Thyroid gland (tissue), 4 donors: ENCODE measurements around the gene MICAL3.

Experiments used
- CTCF ChIP-seq, 6 experiments: fragments of 200-600 bp in 3 of 6; fragments of 450-650 bp in 3 of 6; sonication (generic) in 3 of 6; IDR thresholded peaks; one replicate each; pipeline ENCODE4 v1.5.1; 2016 to 2019; ENCODE audit warnings: antibody characterized with exemption in 6 of 6, mild to moderate bottlenecking in 2 of 6, inconsistent platforms in 1 of 6, moderate library complexity in 1 of 6
- POLR2A ChIP-seq, 2 donors: fragments of 450-650 bp; IDR thresholded peaks; one replicate each; pipeline ENCODE4 v1.6.1; 2017; ENCODE audit warnings: antibody characterized with exemption in 2 of 2, mild to moderate bottlenecking in 2 of 2, moderate library complexity in 1 of 2

- no peak for TF ChIP-seq CTCF (IDR thresholded peaks at IDR 0.05)
- TF ChIP-seq POLR2A (IDR thresholded peaks at IDR 0.05), result no peak
Observed at GRCh38 chr22:18012531-18012930, 11.8 kb downstream of the MICAL3 start.
